Glomerular endothelial cell (primary cell): Measurements from ENCODE around the gene PIK3CG. TPM values are rescaled to one million over a fixed set of nuclear protein-coding genes. Genes with fewer than 3 reads are reported as not detected.
"Not testable (repeated sequence)": the region's sequence is repeated elsewhere in the genome, so short reads cannot be mapped to it uniquely, and the experiment has no call there.

Experiments used
- DNase-seq: peaks from one replicate; pipeline ENCODE4 v3.0.0-alpha.2; 2011; ENCODE audit warnings: low read depth, low spot score; ENCODE audit errors: extremely low read depth
- total RNA-seq: library from RNA; depleted of rRNA; stranded (reverse); fragments of >200 nt; gene quantifications from 2 replicates; pipeline ENCODE4 v1.2.3, GENCODE V29; 2015

PIK3CG gene
- total RNA-seq, 1 donor from 2014 or later, result 14.8 TPM

- DNase-seq, result no peak
Observed at GRCh38 chr7:106883456-106884026, 18.5 kb downstream of the PIK3CG start.

GRCh38 chr7:106885652-106886051 lies 20.6 kb downstream of the PIK3CG start:
- no peak for DNase-seq

GRCh38 chr7:106887421-106887820 lies 22.3 kb downstream of the PIK3CG start:
- DNase-seq, result no peak

GRCh38 chr7:106888204-106888603 lies 23.1 kb downstream of the PIK3CG start:
- DNase-seq, result no peak

GRCh38 chr7:106890952-106891351 lies 25.9 kb downstream of the PIK3CG start:
- DNase-seq, result no peak

GRCh38 chr7:106891548-106892410 lies 26.7 kb downstream of the PIK3CG start:
- DNase-seq, result no peak

GRCh38 chr7:106893591-106893990 lies 28.5 kb downstream of the PIK3CG start:
- DNase-seq, result no peak

- DNase-seq, result no peak
Observed at GRCh38 chr7:106895246-106895864, 30.3 kb downstream of the PIK3CG start.

- no peak for DNase-seq
Observed at GRCh38 chr7:106896231-106896630, 31.1 kb downstream of the PIK3CG start.

GRCh38 chr7:106897553-106897952 lies 32.5 kb downstream of the PIK3CG start:
- not testable (repeated sequence) for DNase-seq

GRCh38 chr7:106898967-106899366 lies 33.9 kb downstream of the PIK3CG start:
- DNase-seq, result not testable (repeated sequence)

GRCh38 chr7:106901828-106902441 lies 36.9 kb downstream of the PIK3CG start:
- no peak for DNase-seq

GRCh38 chr7:106905734-106906133 lies 40.7 kb downstream of the PIK3CG start:
- no peak for DNase-seq

GRCh38 chr7:106911959-106912358 lies 46.9 kb downstream of the PIK3CG start:
- no peak for DNase-seq

- no peak for DNase-seq
Observed at GRCh38 chr7:106914018-106914607, 49.0 kb downstream of the PIK3CG start.

GRCh38 chr7:106915407-106915806 lies 50.3 kb downstream of the PIK3CG start:
- DNase-seq, result no peak

GRCh38 chr7:106915873-106916272 lies 50.8 kb downstream of the PIK3CG start:
- no peak for DNase-seq

- DNase-seq, result no peak
Observed at GRCh38 chr7:106916679-106917078, 51.6 kb downstream of the PIK3CG start.

- no peak for DNase-seq
Observed at GRCh38 chr7:106918991-106919390, 53.9 kb downstream of the PIK3CG start.

- DNase-seq, result not testable (repeated sequence)
Observed at GRCh38 chr7:106924468-106924867, 59.4 kb downstream of the PIK3CG start.

- no peak for DNase-seq
Observed at GRCh38 chr7:106926892-106927291, 61.8 kb downstream of the PIK3CG start.
